Fibroblast of lung (primary cell): Measurements from ENCODE around the gene FKBP3.

Source experiments
- CTCF ChIP-seq, 2 donors: IDR thresholded peaks in 1 of 2; conservative IDR thresholded peaks in 1 of 2; 1 replicate in 1 of 2; 2 replicates in 1 of 2; pipeline ENCODE4 v1.5.1; 2011 to 2012; ENCODE audit warnings: low read length in 2 of 2, control low read depth in 1 of 2, inconsistent platforms in 1 of 2, low read depth in 1 of 2, mild to moderate bottlenecking in 1 of 2
- EZH2 ChIP-seq: IDR thresholded peaks from 2 replicates; pipeline ENCODE4 v1.5.1; 2012; ENCODE audit warnings: low read length, control low read depth, mild to moderate bottlenecking; ENCODE audit errors: missing control alignments

GRCh38 chr14:45177076-45177475 lies 42.8 kb upstream of the FKBP3 start:
- no peak for TF ChIP-seq CTCF (conservative IDR thresholded peaks at IDR 0.05 in 1 of 2, IDR thresholded peaks at IDR 0.05 in 1 of 2; ENCODE audit: low read depth in 1 of 2, low read length in 2 of 2)
- no peak for TF ChIP-seq EZH2
